ENCODE measurements around the gene LGALS4.
"Not testable (repeated sequence)": the region's sequence is repeated elsewhere in the genome, so short reads cannot be mapped to it uniquely, and the experiment has no call there.

Gene LGALS4

DNA sequence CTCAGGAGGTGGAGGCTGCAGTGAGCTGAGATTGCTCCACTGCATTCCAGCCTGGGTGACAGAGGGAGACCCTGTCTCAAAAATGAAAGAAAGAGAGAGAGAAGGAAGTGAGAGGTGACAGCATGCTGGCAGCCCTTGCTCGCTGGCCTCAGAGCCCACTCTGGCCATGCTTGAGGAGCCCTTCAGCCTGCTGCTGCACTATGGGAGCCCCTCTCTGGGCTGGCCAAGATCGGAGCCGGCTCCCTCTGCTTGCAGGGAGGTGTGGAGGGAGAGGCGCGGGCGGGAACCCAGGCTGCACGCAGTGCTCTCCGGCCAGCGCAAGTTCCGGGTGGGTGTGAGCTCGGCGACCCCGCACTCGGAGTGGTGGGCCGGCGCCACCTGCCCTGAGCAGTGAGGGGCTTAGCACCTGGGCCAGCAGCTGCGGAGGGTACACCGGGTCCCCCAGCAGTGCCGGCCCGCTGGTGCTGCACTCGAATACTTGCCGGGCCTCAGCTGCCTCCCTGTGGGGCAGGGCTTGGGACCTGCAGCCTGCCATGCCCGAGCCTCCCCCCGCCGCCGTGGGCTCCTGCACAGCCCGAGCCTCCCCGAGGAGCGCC lies 8.6 kb upstream of the LGALS4 start:
- DNase-seq (ENCODE audit: low spot score) = not testable (repeated sequence)

GRCh38 chr19:38819231-38819920 lies 6.6 kb upstream of the LGALS4 start:
- no peak for DNase-seq (ENCODE audit: low spot score)

- no peak for DNase-seq (ENCODE audit: low spot score)
These were observed 4.3 kb upstream of the LGALS4 start for GRCh38 chr19:38817081-38817480.

DNA sequence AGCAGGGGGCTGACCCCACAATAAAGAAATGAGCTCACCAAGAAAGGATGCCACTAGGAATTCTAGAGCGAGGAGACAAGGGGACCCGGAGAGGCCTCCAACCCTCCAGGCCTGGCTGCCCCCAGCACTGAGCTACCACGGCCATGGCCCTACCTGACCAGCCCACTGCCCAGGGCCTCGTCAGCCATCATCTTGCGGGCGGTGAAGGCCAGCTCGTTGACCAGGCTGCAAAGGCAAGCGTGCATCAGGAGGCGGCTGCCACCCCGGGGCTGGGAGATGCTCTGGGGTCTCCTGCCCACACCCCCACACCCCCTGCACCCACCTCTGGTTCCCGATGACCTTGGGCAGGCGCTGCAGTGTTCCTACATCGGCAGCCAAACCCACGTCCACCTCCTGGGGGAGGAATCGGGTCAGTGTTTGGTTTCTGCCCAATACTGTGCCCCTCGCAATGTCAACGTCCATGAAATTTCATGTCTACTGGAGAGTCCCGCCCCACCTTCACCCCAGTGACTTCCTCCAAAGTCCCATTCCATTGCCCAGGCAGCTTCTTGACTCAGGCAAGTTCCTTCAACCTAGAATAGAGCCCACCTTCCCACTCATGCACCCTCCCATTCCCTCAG lies 3.5 kb upstream of the LGALS4 start:
- DNase-seq (ENCODE audit: low spot score) = no peak

DNA sequence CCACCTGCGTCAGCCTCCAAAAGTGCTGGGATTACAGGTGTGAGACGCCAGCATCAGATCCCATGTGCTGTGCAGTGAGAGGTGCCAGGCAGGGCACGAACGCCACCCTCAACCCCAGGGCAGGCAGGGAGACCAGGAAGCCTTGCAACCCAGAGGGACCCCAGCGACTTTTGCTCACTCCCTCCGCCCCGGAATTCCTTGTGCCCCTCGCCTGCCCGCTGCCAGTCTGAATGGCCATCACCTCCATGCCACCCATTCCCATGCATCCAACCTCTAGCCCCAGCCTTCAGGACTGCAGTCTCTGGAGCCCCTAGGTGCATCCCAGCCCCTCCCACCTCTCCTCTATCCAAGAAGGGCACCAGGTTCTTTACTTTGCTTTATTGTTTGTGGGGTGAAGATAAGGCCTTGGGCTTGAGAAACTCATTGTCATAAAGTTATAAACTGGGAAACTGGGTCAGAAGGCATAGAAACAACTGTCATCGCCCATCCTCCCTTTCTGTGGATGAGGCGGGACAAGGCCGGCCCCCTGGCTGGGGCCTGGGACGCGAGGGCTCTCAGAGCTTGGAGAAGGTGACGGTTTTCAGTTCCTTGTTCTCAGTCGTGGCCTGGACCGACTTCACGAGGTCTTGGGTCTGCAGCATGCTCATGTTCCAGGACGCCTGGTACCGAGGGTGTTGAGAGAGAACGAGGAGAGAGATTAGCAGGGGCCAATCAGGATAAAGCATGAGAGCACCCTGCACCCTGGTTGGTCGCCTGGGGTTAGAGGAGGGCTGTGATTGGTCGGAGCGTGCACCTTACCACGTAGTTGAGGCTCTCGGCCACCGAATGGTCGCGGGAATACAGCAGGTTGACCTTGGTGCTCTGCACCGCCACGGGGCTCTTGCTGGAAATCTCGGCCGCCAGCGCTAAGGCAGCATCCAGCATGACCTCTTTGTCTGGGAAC lies 2.6 kb upstream of the LGALS4 start:
- DNase-seq (ENCODE audit: low spot score) = no peak

DNA sequence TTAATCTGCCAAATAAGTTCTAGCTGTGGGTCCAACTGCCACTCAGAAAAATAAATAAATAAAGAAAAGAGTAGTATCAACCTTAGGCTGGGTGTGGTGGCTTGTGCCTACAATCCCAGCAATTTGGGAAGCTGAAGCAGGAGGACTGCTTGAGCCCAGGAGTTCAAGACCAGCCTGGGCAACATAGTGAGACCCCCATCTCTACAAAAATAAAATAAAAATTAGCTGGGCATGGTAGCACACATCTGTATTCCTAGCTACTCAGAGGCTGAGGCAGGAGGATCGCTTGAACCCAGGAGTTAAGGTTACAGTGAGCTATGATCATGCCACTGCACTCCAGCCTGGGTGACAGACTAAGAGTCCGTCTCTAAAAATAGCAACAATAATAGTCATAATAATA lies 1.2 kb upstream of the LGALS4 start:
- DNase-seq (ENCODE audit: low spot score) = not testable (repeated sequence)

DNA sequence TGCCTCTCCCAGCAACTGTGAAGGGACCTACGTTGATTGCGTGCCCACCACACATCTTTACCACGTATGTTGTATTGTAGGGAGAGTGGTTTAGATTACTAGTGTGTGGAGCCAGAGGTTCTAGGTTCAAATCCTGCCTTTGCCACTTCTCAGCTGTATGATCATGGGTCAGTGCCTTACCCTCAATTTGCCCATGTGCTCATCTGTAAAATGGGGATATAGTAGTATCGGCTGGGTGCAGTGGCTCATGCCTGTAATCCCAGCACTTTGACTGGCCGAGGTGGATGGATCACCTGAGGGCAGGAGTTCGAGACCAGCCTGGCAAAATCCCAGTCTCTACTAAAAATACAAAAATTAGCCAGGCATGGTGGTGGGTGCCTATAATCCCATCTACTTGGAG lies 578 bp upstream of the LGALS4 start:
- DNase-seq (ENCODE audit: low spot score) = no peak

GRCh38 chr19:38812009-38812840 lies 520 bp downstream of the LGALS4 start:
- no peak for DNase-seq (ENCODE audit: low spot score)

- no peak for DNase-seq (ENCODE audit: low spot score)
These were observed 3.0 kb downstream of the LGALS4 start for GRCh38 chr19:38809592-38810252.

DNA sequence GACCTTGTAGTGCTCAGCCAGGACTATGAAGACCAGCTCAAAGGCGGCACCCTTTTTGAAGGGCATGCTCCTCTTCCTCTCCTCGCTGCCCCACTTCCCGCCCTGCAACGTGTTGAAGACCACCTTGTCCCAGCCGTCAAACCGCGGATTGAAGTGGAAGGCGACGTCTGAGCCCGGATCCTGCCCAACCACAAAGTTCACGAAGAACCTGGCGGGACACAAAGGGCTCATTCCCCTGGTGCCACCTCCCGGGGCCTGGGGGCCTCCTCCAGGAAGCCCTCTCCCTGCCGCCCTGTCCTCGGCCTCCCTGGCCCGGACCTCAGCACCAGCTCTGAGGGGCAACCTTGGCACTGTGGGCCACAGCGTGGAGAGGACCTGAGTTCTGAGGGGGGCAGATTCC lies 4.0 kb downstream of the LGALS4 start:
- no peak for DNase-seq (ENCODE audit: low spot score)

GRCh38 chr19:38807374-38808098 lies 5.2 kb downstream of the LGALS4 start:
- not testable (repeated sequence) for DNase-seq (ENCODE audit: low spot score)

DNA sequence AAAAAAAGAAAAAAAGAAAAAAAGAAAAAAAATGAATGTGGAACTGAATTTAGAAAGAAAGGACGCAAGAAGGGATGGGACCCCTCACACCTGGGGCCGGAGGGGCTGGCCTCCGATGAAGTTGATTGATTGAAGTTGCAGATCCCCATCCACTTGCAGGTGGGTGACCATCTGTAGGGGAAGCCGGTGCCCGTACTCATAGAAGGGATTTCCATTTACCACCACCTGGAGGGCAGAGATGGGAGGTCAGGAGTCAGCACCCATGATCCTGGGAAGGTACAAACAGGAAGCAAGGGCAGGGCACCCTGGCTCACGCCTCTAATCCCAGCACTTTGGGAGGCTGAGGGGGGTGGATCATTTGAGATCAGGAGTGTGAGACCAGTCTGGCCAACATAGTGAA lies 6.4 kb downstream of the LGALS4 start:
- no peak for DNase-seq (ENCODE audit: low spot score)

DNA sequence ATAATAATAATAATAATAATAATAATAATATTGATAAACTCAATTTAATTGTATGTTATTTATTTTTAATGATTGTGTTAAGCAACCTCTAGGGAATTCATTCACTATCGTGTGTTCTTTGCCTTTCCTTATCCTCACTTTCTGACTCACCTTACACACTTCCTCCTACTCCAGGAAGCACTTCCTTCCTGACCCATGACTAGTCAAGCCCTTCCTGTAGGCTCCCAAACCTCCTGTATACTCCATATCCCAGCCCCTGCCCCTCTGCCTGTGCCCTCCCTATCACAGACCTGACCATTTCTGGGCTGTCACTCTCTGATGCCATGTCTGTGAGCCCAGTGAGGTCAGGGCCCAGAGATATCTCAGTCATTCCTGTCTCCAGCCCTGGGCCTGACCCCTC lies 7.6 kb downstream of the LGALS4 start:
- DNase-seq (ENCODE audit: low spot score) = peak; percentile 46

DNA sequence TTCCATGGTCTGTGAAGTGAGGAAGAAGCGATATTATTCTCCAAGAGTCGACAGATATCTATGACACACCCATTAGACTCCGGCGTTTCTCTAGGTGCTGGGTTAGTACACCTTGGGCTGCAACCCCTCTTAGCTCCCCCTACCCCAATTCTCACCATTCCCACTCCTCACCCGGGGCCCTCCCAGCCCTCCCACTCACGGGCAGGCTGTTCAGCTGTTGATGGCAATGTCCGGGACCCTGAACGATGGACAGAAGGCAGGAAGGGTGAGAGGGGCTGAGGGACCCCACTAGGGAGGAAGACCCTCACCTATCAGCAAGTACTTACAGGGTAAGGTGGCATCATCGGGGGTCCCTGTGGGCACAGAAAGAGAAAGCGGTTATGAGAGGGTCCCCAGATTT lies 9.2 kb downstream of the LGALS4 start:
- no peak for DNase-seq (ENCODE audit: low spot score)

DNA sequence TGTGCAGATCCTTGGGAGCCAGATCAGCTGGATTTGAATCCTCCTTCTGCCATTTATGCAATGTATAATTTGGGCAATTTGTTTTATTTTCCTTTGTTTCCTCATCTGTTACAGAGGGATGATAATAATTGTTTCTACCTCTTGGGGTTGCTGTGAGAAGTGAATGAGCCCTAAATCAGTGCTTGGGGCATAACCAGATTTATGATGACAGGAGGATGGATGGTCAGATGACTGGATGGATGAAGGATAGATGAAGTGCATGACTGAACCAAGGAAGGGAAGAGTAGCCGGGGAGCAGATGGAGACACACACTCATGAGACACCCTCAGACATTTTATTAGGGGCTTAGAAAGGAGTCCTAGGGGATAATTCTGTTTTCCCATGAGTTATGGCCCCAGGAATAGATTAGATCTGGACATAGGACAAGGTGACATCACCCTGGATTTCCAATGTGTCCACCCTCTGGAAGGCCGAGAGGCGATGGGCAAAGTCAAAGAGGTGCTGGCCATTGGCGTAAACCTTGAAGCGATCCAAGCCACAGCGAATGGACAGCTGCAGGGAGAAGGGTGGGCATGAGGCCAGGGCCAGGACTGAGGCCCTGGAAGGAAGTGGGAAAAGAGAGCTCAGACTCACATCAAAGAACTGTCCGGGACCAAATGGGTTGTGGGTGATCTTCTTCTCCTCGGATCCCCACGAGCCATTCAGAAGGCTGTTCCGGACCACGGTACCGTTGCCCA lies 11.2 kb downstream of the LGALS4 start:
- DNase-seq (ENCODE audit: low spot score) = no peak

DNA sequence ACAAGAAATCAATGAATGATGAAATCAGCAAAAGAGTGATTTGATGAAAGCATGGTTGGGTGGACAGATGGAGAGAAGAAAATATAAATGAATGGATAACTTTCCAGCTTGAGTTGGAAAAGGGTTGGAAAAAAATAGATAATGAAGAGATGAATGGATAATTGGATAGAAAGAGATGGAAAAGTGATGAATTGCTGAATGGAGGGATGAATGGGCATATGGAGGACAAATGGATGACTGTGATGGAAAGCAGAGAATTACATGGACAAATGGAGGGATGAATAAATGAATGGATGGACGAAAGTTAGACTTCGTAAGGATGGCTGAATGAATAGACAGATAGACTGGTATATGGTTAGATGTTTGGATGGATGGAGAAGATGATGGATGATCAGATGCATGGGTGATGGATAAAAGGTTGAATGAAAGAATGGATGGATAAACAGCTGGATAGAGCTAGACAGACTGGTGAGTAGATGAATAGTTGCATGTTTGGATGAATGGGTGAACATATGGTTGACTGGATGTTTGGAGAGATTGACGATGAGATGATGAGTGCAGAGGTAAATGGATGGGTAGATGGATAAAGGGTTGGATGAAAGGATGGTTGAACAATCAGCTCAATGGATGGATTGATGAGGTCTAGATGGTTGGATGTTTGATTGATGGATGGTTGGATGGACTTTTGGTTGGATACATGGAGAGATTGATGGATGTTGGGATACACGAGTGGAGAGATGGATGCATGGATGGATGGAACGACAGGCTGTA lies 12.0 kb downstream of the LGALS4 start:
- DNase-seq (ENCODE audit: low spot score) = no peak

DNA sequence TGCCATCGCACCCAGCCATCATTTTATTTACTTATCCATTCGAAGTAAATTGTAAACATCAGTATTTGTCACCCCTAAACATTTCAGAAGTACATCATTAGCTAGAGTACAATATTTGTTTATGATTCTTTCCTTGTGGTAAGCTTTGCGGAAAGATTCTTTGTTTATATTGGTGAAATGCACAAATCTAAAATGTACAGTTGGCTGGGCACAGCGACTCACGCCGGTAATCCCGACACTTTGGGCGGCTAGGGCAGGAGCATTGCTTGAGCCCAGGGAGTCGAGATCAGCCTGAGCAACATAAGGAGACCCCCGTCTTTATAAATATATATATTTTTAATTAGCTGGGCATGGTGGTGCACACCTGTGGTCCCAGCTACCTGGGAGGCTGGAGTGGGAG lies 13.6 kb downstream of the LGALS4 start:
- DNase-seq (ENCODE audit: low spot score) = no peak

DNA sequence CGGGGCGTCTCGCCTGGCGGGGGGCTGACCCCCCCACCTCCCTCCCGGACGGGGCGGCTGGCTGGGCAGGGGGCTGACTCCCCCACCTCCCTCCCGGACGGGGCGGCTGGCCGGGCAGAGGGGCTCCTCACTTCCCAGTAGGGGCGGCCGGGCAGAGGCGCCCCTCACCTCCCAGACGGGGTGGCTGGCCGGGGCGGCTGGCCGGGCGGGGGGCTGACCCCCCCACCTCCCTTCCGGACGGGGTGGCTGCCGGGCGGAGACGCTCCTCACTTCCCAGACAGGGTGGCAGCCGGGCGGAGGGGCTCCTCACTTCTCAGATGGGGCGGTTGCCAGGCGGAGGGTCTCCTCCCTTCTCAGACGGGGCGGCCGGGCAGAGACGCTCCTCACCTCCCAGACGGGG lies 15.0 kb downstream of the LGALS4 start:
- DNase-seq (ENCODE audit: low spot score) = not testable (repeated sequence)

GRCh38 chr19:38796154-38796553 lies 16.6 kb downstream of the LGALS4 start:
- no peak for DNase-seq (ENCODE audit: low spot score)

Data from RKO (cell line).